ENCODE data around the gene ETFB. TPM values are rescaled to one million over a fixed set of nuclear protein-coding genes. Genes with fewer than 3 reads are reported as not detected.
"Not testable (repeated sequence)": the region's sequence is repeated elsewhere in the genome, so short reads cannot be mapped to it uniquely, and the experiment has no call there.

The ETFB gene
- total RNA-seq, 1 donor from 2014 or later, result 70.6 TPM

DNA sequence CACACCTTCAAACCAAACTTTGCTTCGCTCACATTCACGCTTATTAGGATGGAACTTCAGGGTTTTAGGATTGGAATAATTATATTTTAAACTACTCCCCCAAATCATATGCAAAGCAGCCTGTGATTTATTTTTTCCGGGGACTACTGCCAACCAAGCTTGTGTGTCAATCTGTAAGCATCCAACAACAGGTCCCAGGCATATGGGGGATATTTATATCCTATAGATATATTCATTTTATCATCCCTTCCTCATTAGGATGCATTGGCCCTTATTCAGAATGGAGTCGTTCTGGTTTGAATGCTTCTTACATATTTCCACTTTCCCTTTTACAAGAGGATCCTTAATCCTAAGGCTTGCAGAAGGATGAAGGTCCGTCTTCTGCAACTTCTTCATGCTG, 33.0 kb upstream of the ETFB start:
- TF ChIP-seq, protein P1, sequence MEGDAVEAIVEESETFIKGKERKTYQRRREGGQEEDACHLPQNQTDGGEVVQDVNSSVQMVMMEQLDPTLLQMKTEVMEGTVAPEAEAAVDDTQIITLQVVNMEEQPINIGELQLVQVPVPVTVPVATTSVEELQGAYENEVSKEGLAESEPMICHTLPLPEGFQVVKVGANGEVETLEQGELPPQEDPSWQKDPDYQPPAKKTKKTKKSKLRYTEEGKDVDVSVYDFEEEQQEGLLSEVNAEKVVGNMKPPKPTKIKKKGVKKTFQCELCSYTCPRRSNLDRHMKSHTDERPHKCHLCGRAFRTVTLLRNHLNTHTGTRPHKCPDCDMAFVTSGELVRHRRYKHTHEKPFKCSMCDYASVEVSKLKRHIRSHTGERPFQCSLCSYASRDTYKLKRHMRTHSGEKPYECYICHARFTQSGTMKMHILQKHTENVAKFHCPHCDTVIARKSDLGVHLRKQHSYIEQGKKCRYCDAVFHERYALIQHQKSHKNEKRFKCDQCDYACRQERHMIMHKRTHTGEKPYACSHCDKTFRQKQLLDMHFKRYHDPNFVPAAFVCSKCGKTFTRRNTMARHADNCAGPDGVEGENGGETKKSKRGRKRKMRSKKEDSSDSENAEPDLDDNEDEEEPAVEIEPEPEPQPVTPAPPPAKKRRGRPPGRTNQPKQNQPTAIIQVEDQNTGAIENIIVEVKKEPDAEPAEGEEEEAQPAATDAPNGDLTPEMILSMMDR (IDR thresholded peaks at IDR 0.05; ENCODE audit: insufficient read depth, low read length, severe bottlenecking), result no peak
- no peak overlapping the region for H3K4me3 ChIP-seq (ENCODE audit: low read depth, low read length)
- no peaks in the 10 kb centered on the region for H3K27me3 ChIP-seq (ENCODE audit: control insufficient read depth, insufficient read depth, low read length)
- no peaks in the 10 kb centered on the region for H3K36me3 ChIP-seq (ENCODE audit: control insufficient read depth, insufficient read depth, low read length)
- no peak for FAIRE-seq
- no peak for DNase-seq (ENCODE audit: low read depth)

DNA sequence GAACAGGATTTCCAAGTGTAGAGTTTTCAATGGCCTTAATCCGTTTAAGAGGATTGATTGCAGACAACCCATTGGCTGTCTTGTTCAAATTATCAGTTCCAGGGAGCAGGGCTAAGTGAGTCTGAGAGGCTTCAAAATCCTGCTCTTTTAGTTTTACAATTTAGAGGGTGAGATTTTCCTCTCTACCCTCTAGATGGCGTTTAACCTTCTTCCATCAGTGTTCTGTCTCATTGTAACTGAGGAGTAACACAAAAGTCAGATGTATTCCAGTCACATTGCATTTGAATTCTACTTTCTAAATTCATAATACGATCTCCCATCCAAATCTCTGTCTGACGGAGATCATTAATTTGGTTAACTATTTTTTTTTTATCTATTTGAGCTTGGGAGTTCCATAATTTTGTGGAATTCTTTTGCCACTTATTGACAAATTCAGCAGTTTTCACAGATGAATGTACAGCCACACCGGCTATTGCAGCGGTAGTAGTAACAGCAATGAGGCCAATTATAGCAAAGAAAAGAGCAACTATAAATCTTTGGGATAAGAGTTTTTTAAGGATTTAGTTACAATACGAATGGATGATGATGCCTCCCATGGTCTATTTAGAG, 32.0 kb upstream of the ETFB start:
- TF ChIP-seq, protein P1 (IDR thresholded peaks at IDR 0.05; ENCODE audit: insufficient read depth, low read length, severe bottlenecking), result peak; percentile 43
- Histone ChIP-seq H3K36me3 (ENCODE audit: control insufficient read depth, insufficient read depth, low read length) (no peaks in the 10 kb centered on the region), H3K27me3 (ENCODE audit: control insufficient read depth, insufficient read depth, low read length) (no peaks in the 10 kb centered on the region), H3K4me3 (ENCODE audit: low read depth, low read length) (no peak overlapping the region)
- peak; percentile 24 for DNase-seq (ENCODE audit: low read depth)
- no peak for FAIRE-seq

DNA sequence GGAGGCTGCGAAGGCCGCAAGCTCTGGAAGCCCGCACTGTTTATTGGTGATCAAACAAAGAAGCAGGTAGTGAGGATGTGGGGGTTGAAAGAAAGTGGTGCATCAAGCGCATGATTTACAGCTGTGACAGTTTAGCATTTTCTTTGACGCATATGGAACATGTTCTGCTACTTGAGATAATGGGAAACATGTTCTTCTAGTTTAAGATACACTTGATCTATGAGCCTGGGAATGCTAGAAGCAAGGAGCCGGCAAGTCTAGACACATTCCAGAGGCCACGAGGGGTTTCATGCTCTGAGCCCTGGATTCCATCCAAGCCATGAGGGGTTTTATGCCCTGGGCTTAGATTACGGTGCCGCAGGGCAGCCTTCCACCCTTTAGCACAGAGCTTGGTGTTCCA, 31.3 kb upstream of the ETFB start:
- peak; percentile 26 for DNase-seq (ENCODE audit: low read depth)
- not testable (repeated sequence) for H3K36me3 ChIP-seq (ENCODE audit: control insufficient read depth, insufficient read depth, low read length); H3K4me3 ChIP-seq (ENCODE audit: low read depth, low read length); H3K27me3 ChIP-seq (ENCODE audit: control insufficient read depth, insufficient read depth, low read length); FAIRE-seq

DNA sequence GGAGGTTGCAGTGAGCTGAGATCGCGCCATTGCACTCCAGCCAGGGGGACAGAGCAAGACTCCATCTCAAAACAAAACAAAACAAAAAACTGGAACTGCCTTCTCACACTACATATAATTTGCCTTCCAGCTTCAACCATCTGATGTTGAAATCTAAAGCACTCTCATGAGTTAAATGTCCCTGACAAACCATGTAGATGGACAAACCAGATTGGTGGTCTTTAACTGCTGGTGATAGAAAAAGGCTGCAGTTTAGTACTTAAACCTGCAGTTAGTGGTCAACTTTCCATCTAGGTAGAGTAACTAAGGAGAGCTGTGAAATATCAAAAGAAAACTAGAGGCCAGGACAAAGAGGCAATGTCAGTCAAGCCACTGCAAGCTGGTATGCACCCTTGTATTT, 30.0 kb upstream of the ETFB start:
- no peaks in the 10 kb centered on the region for H3K36me3 ChIP-seq (ENCODE audit: control insufficient read depth, insufficient read depth, low read length)
- DNase-seq (ENCODE audit: low read depth), result no peak
- no peak overlapping the region for H3K4me3 ChIP-seq (ENCODE audit: low read depth, low read length)
- no peaks in the 10 kb centered on the region for H3K27me3 ChIP-seq (ENCODE audit: control insufficient read depth, insufficient read depth, low read length)
- TF ChIP-seq, protein P1 (IDR thresholded peaks at IDR 0.05; ENCODE audit: insufficient read depth, low read length, severe bottlenecking), result no peak
- FAIRE-seq, result no peak

DNA sequence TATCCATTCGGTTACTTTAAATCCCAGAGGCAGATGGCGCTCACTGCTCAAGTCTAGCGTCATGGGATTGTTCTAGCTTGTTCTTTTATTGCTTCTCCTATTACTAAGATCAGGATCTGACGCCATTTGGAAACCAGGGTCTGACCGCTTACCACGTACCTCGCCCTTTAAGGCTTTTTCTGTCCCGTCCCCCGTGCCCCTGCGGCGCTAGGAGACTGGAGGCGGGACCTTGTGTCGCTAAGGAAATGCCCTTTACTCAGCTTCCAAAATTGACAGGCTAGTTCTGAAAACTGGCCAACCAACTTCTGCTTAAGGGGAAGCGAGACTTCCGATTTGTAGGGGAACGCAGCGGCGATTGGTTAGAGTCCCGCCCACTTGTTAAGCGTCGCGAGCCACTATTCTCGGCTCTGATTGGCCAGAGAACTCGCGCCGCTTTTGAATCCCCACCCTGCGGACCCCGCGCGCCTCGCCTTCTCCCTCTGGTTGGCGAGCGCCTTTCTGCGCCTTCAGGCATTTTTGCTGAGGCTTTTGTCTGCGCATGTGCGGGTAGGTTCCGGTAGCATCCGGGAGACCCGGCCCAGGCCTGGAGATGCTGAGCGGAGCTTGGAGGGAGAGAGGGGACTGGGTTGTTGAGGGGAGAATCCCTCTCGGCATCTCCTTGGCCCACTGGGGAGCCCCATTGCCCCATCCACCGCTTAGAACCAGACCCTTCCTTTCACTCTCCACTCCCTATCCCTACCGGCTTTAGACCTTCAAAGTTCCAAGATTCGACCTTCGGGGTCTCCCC, 28.1 kb upstream of the ETFB start:
- TF ChIP-seq, protein P1 (IDR thresholded peaks at IDR 0.05; ENCODE audit: insufficient read depth, low read length, severe bottlenecking), result peak; percentile 22
- Histone ChIP-seq H3K36me3 (ENCODE audit: control insufficient read depth, insufficient read depth, low read length) (no peaks in the 10 kb centered on the region), H3K4me3 (ENCODE audit: low read depth, low read length) (peak overlapping the region; percentile 39), H3K27me3 (ENCODE audit: control insufficient read depth, insufficient read depth, low read length) (no peaks in the 10 kb centered on the region)
- no peak for FAIRE-seq
- peak; percentile 96 for DNase-seq (ENCODE audit: low read depth)

DNA sequence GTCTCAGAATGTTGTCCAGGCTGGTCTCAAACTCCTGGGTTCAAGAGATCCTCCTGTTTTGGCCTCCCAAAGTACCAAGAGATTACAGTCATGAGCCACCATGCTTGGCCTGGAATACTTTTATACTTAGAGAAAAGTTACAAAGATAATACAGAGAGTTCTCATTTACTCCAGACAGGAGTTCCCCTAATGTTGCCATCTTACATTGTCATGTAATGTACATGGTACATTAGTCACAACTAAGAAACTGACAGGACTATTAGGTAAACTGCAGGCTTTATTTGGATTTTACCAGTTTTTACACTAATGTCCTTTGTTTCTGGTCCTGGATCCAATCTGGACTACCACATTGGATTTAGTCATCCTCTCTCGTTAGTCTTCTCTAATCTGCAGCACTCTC, 26.5 kb upstream of the ETFB start:
- no peak overlapping the region for H3K4me3 ChIP-seq (ENCODE audit: low read depth, low read length)
- H3K27me3 ChIP-seq (ENCODE audit: control insufficient read depth, insufficient read depth, low read length), result no peaks in the 10 kb centered on the region
- TF ChIP-seq, protein P1 (IDR thresholded peaks at IDR 0.05; ENCODE audit: insufficient read depth, low read length, severe bottlenecking), result no peak
- no peak for DNase-seq (ENCODE audit: low read depth)
- no peak for FAIRE-seq
- no peaks in the 10 kb centered on the region for H3K36me3 ChIP-seq (ENCODE audit: control insufficient read depth, insufficient read depth, low read length)
